ENCODE data around the gene CTNND2. TPM values are rescaled to one million over a fixed set of nuclear protein-coding genes. Genes with fewer than 3 reads are reported as not detected.

The CTNND2 gene
- polyA plus RNA-seq, 1 donor from 2014 or later = 67.0 TPM

GRCh38 chr5:11010429-11011210 lies 893.6 kb downstream of the CTNND2 start:
- no peaks in the 10 kb centered on the region for H3K27me3 ChIP-seq (ENCODE audit: insufficient read depth, low read depth, low read length)
- no peaks in the 10 kb centered on the region for H3K9me3 ChIP-seq (ENCODE audit: low read length)
- no peaks in the 10 kb centered on the region for H3K79me2 ChIP-seq (replicated peaks; ENCODE audit: insufficient read depth, low read length)
- H3K4me2 ChIP-seq (ENCODE audit: low read length) = no peak overlapping the region
- H4K20me1 ChIP-seq (ENCODE audit: insufficient read depth) = no peaks in the 10 kb centered on the region
- TF ChIP-seq CTCF (IDR thresholded peaks at IDR 0.05; ENCODE audit: poor library complexity, severe bottlenecking) = no peak
- TF ChIP-seq POLR2AphosphoS5 (IDR thresholded peaks at IDR 0.05) = no peak
- TF ChIP-seq RAD21 (conservative IDR thresholded peaks at IDR 0.05) = no peak
- no peak for TF ChIP-seq MXI1 (conservative IDR thresholded peaks at IDR 0.05; ENCODE audit: poor library complexity, severe bottlenecking)
- no peak for TF ChIP-seq SMC3 (conservative IDR thresholded peaks at IDR 0.05; ENCODE audit: poor library complexity)
- TF ChIP-seq EP300 (conservative IDR thresholded peaks at IDR 0.05; ENCODE audit: poor library complexity, severe bottlenecking) = no peak
- TF ChIP-seq REST (IDR thresholded peaks at IDR 0.05; ENCODE audit: borderline replicate concordance) = no peak
- TF ChIP-seq TAF1 (IDR thresholded peaks at IDR 0.05; ENCODE audit: low read depth) = no peak
- TF ChIP-seq EZH2 (IDR thresholded peaks at IDR 0.05; ENCODE audit: borderline replicate concordance, insufficient read depth, low read length, poor library complexity, severe bottlenecking) = no peak
- no peaks in the 10 kb centered on the region for H3K36me3 ChIP-seq (ENCODE audit: insufficient read depth, low read length)
- H2AFZ ChIP-seq (ENCODE audit: low read depth, low read length) = no peak overlapping the region
- H3K4me3 ChIP-seq (ENCODE audit: low read length) = no peak overlapping the region
- H3F3A ChIP-seq (ENCODE audit: insufficient read depth, low read length, poor library complexity, severe bottlenecking) = no peaks in the 10 kb centered on the region
- H3K9ac ChIP-seq (ENCODE audit: low read length) = no peak overlapping the region
- no peaks in the 10 kb centered on the region for H3K9me2 ChIP-seq (ENCODE audit: insufficient read depth, low read length)
- H3K27ac ChIP-seq (ENCODE audit: low read length) = no peak overlapping the region

DNA sequence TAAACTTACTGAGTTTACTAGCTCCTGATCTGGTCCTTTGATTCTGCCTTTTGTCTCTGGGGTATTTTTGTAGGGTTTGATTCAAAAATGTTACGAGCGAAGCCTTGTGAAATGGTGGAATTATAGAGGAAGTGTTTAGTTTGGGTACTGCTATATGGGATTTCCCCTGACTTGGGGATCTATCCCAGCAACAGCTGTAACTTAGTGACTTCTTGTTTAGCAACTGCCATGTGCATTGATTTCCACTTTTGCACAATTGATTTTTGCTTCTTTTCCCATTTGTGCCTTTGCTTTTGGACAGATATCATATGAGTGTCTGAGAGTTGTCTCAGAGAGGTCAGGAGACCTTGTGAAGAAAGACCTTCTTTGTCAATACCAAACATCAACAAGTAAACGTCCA lies 894.7 kb downstream of the CTNND2 start:
- Histone ChIP-seq H3K9me2 (ENCODE audit: insufficient read depth, low read length) (no peaks in the 10 kb centered on the region), H3K4me2 (ENCODE audit: low read length) (no peak overlapping the region), H3K9ac (ENCODE audit: low read length) (no peak overlapping the region), H3K79me2 (replicated peaks; ENCODE audit: insufficient read depth, low read length) (no peaks in the 10 kb centered on the region), H3K4me3 (ENCODE audit: low read length) (no peak overlapping the region), H3K27ac (ENCODE audit: low read length) (no peak overlapping the region), H3K9me3 (ENCODE audit: low read length) (no peaks in the 10 kb centered on the region), H3F3A (ENCODE audit: insufficient read depth, low read length, poor library complexity, severe bottlenecking) (no peaks in the 10 kb centered on the region), H4K20me1 (ENCODE audit: insufficient read depth) (no peaks in the 10 kb centered on the region), H2AFZ (ENCODE audit: low read depth, low read length) (no peak overlapping the region), H3K36me3 (ENCODE audit: insufficient read depth, low read length) (no peaks in the 10 kb centered on the region), H3K27me3 (ENCODE audit: insufficient read depth, low read depth, low read length) (no peaks in the 10 kb centered on the region)
- TF ChIP-seq SMC3 (conservative IDR thresholded peaks at IDR 0.05; ENCODE audit: poor library complexity) (no peak), RAD21 (conservative IDR thresholded peaks at IDR 0.05) (no peak), EP300 (conservative IDR thresholded peaks at IDR 0.05; ENCODE audit: poor library complexity, severe bottlenecking) (no peak), EZH2 (IDR thresholded peaks at IDR 0.05; ENCODE audit: borderline replicate concordance, insufficient read depth, low read length, poor library complexity, severe bottlenecking) (no peak), REST (IDR thresholded peaks at IDR 0.05; ENCODE audit: borderline replicate concordance) (no peak), POLR2AphosphoS5 (IDR thresholded peaks at IDR 0.05) (no peak), CTCF (IDR thresholded peaks at IDR 0.05; ENCODE audit: poor library complexity, severe bottlenecking) (no peak), MXI1 (conservative IDR thresholded peaks at IDR 0.05; ENCODE audit: poor library complexity, severe bottlenecking) (no peak), TAF1 (IDR thresholded peaks at IDR 0.05; ENCODE audit: low read depth) (no peak)
